NT2/D1 (cell line): ENCODE data around the gene RMDN2.

Experiments used
- DNase-seq: peaks from one replicate; pipeline ENCODE4 v3.0.0-alpha.2; 2011; ENCODE audit warnings: low read depth, low spot score
- H3K27me3 ChIP-seq: 2 replicates; pipeline ENCODE4 v1.6.0; 2011; ENCODE audit warnings: mild to moderate bottlenecking; ENCODE audit not compliant: insufficient read length, insufficient read depth
- H3K36me3 ChIP-seq: 2 replicates; pipeline ENCODE4 v1.6.1; 2011; ENCODE audit warnings: mild to moderate bottlenecking, low read length, mixed read lengths; ENCODE audit not compliant: insufficient read depth, insufficient read length
- H3K4me1 ChIP-seq: 2 replicates; pipeline ENCODE4 v1.5.1; 2011; ENCODE audit not compliant: insufficient read depth, insufficient read length
- H3K4me3 ChIP-seq: 2 replicates; pipeline ENCODE4 v1.5.1; 2011; ENCODE audit warnings: low read depth; ENCODE audit not compliant: insufficient read length
- H3K9ac ChIP-seq: 2 replicates; pipeline ENCODE4 v1.6.0; 2011; ENCODE audit warnings: low read depth; ENCODE audit not compliant: insufficient read length
- H3K9me3 ChIP-seq: 2 replicates; pipeline ENCODE4 v1.5.1; 2011; ENCODE audit warnings: mild to moderate bottlenecking, low read length; ENCODE audit not compliant: insufficient read depth
- SUZ12 ChIP-seq: IDR thresholded peaks from 2 replicates; pipeline ENCODE4 v1.6.1; 2011; ENCODE audit not compliant: insufficient read length, insufficient read depth; ENCODE audit errors: extremely low read depth
- YY1 ChIP-seq: IDR thresholded peaks from 2 replicates; pipeline ENCODE4 v1.6.1; 2011; ENCODE audit not compliant: insufficient read length, insufficient read depth
- ZNF274 ChIP-seq: IDR thresholded peaks from 2 replicates; pipeline ENCODE4 v1.6.1; 2011; ENCODE audit warnings: mild to moderate bottlenecking, low read depth, low read length

RMDN2 gene

DNA sequence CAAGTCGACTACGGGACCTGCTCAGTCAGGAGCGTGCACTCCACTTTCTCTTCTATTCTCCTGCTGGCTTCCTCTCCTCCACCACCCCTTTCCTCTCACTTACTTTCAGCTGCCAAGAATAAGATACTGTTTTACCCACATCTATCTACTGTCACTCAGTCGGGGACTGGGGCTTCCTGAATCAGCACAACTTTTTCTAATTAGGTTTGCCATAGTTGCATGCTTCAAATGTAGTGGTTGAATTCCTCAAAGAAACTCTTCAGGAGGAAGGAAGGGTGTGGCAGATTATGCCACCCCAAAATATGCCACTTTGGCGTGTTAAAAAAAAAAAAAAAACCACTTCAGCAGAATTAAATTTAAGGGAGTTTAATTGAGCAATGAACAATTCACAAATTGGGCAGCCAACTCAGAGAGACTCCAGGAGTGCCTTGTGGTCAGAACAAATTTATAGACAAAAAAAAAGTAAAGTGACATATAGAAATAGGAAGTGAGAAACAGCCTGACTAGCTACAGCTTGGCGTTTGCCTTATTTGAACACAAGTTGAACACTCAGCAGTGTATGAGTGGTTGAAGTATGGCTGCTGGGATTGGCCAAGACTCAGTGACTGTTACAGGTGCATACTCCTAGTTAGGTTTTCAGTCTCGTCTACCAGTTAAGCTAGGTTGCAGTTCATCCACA is 32.5 kb upstream of the RMDN2 start:
- DNase-seq: no peak
- peaks cover 2% of the 10 kb centered on the region for H3K4me1 ChIP-seq
- H3K9me3 ChIP-seq: no peaks in the 10 kb centered on the region
- H3K9ac ChIP-seq: no peak overlapping the region
- no peaks in the 10 kb centered on the region for H3K27me3 ChIP-seq
- H3K36me3 ChIP-seq: no peaks in the 10 kb centered on the region
- TF ChIP-seq ZNF274: no peak
- TF ChIP-seq YY1: no peak
- no peak for TF ChIP-seq SUZ12
- no peak overlapping the region for H3K4me3 ChIP-seq

- Histone ChIP-seq H3K36me3 (no peaks in the 10 kb centered on the region), H3K9me3 (no peaks in the 10 kb centered on the region), H3K4me1 (peaks cover 2% of the 10 kb centered on the region), H3K4me3 (no peak overlapping the region), H3K27me3 (no peaks in the 10 kb centered on the region), H3K9ac (no peak overlapping the region)
- TF ChIP-seq SUZ12 (no peak), ZNF274 (no peak), YY1 (no peak)
- DNase-seq: no peak
These were observed 31.8 kb upstream of the RMDN2 start for GRCh38 chr2:37893327-37893726.

- H3K27me3 ChIP-seq: no peaks in the 10 kb centered on the region
- no peak overlapping the region for H3K9ac ChIP-seq
- no peaks in the 10 kb centered on the region for H3K9me3 ChIP-seq
- peaks cover 2% of the 10 kb centered on the region for H3K4me1 ChIP-seq
- no peak overlapping the region for H3K4me3 ChIP-seq
- H3K36me3 ChIP-seq: no peaks in the 10 kb centered on the region
- DNase-seq: no peak
- TF ChIP-seq SUZ12: no peak
- TF ChIP-seq ZNF274: no peak
- TF ChIP-seq YY1: no peak
These were observed 31.0 kb upstream of the RMDN2 start for GRCh38 chr2:37894047-37894446.

- Histone ChIP-seq H3K4me3 (no peak overlapping the region), H3K9me3 (no peaks in the 10 kb centered on the region), H3K4me1 (peaks cover 2% of the 10 kb centered on the region), H3K9ac (no peak overlapping the region), H3K36me3 (no peaks in the 10 kb centered on the region), H3K27me3 (no peaks in the 10 kb centered on the region)
- no peak for TF ChIP-seq SUZ12
- TF ChIP-seq ZNF274: no peak
- no peak for TF ChIP-seq YY1
- no peak for DNase-seq
These were observed 30.5 kb upstream of the RMDN2 start for GRCh38 chr2:37894601-37895000.

GRCh38 chr2:37895140-37895539 is 29.9 kb upstream of the RMDN2 start:
- no peak for DNase-seq
- no peak overlapping the region for H3K4me3 ChIP-seq
- H3K27me3 ChIP-seq: no peaks in the 10 kb centered on the region
- no peak overlapping the region for H3K9ac ChIP-seq
- TF ChIP-seq ZNF274 (no peak), YY1 (no peak), SUZ12 (no peak)
- H3K4me1 ChIP-seq: peaks cover 2% of the 10 kb centered on the region
- H3K9me3 ChIP-seq: 0 out of 2 replicates have a peak, but pooled peaks cover under 1% of the 10 kb centered on the region
- H3K36me3 ChIP-seq: no peaks in the 10 kb centered on the region

DNA sequence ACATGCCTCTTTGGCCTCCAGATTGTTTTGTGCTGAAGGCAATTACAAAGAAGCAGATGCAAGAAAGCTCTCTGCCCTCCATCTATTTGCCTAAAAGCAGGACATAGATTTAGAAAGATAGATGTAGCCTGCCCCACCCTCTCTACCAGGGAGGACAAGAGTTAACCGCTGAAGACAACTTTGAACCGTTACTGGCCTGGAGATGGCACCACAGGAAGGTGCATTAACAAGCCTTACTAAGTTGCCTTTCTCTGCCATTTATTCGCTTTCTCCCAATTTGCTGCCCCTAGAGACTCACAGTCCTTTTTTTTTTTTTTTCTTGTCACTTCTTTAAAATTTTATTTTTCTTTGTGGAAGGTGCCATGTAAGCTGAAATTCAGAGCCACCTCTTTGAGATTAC is 28.8 kb upstream of the RMDN2 start:
- TF ChIP-seq YY1: no peak
- no peak for TF ChIP-seq ZNF274
- no peak for TF ChIP-seq SUZ12

GRCh38 chr2:37897511-37897910 is 27.6 kb upstream of the RMDN2 start:
- no peak for DNase-seq

More for the DNA sequence above, 28.8 kb upstream of the RMDN2 start:
- no peaks in the 10 kb centered on the region for H3K27me3 ChIP-seq
- no peaks in the 10 kb centered on the region for H3K36me3 ChIP-seq
- no peak overlapping the region for H3K4me3 ChIP-seq
- no peak overlapping the region for H3K9ac ChIP-seq
- peaks cover 4% of the 10 kb centered on the region; the same call in 1 of the 2 replicates for H3K9me3 ChIP-seq
- H3K4me1 ChIP-seq: no peaks in the 10 kb centered on the region
- DNase-seq: no peak

More at GRCh38 chr2:37897511-37897910, 27.6 kb upstream of the RMDN2 start:
- H3K4me1 ChIP-seq: no peaks in the 10 kb centered on the region
- no peaks in the 10 kb centered on the region for H3K36me3 ChIP-seq
- no peak overlapping the region for H3K4me3 ChIP-seq
- H3K9me3 ChIP-seq: peaks cover 4% of the 10 kb centered on the region; the same call in 1 of the 2 replicates
- H3K27me3 ChIP-seq: no peaks in the 10 kb centered on the region
- no peak for TF ChIP-seq YY1
- no peak for TF ChIP-seq SUZ12
- TF ChIP-seq ZNF274: no peak
- H3K9ac ChIP-seq: no peak overlapping the region
